Measurements from ENCODE around the gene LRP11. TPM values are rescaled to one million over a fixed set of nuclear protein-coding genes. Genes with fewer than 3 reads are reported as not detected.

LRP11 gene
- total RNA-seq, 1 experiment from 2014 or later, result 14.8 TPM

DNA sequence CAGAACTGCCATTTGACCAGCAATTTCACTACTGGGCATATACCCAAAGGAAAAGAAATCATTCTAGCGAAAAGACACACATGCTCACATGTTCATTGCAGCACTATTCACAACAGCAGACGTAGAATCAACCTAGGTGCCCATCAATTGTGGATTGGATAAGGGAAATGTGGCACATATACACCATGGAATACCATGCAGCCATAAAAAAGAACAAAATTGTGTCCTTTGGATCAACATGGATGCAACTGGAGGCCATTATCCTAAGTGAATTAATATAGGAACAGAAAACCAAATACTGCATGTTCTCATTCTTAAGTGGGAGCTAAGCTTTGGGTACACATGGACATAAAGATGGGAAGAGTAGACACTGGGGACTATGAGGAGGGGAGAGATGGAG, 17.7 kb upstream of the LRP11 start:
- H3K9ac ChIP-seq (ENCODE audit: extremely low read depth, insufficient read length, low read length), result no peak overlapping the region
- H3K9me3 ChIP-seq (ENCODE audit: control insufficient read depth, low read depth, low read length), result no peaks in the 10 kb centered on the region
- peaks cover 2 to 6% of the 10 kb centered on the region in 2 experiments; a peak in 2 of 4 replicates for H3K4me1 Mint-ChIP-seq
- H2BK12ac ChIP-seq (ENCODE audit: insufficient read length, low read depth, low read length), result no peak overlapping the region
- H3K4me3 Mint-ChIP-seq, result no peak overlapping the region
- H3K27ac Mint-ChIP-seq, result no peak overlapping the region
- H4K91ac ChIP-seq (ENCODE audit: insufficient read length, low read depth, low read length), result no peak overlapping the region
- H4K20me1 ChIP-seq (ENCODE audit: control insufficient read depth, insufficient read depth, insufficient read length), result no peaks in the 10 kb centered on the region
- TF ChIP-seq, protein P1, sequence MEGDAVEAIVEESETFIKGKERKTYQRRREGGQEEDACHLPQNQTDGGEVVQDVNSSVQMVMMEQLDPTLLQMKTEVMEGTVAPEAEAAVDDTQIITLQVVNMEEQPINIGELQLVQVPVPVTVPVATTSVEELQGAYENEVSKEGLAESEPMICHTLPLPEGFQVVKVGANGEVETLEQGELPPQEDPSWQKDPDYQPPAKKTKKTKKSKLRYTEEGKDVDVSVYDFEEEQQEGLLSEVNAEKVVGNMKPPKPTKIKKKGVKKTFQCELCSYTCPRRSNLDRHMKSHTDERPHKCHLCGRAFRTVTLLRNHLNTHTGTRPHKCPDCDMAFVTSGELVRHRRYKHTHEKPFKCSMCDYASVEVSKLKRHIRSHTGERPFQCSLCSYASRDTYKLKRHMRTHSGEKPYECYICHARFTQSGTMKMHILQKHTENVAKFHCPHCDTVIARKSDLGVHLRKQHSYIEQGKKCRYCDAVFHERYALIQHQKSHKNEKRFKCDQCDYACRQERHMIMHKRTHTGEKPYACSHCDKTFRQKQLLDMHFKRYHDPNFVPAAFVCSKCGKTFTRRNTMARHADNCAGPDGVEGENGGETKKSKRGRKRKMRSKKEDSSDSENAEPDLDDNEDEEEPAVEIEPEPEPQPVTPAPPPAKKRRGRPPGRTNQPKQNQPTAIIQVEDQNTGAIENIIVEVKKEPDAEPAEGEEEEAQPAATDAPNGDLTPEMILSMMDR (conservative IDR thresholded peaks at IDR 0.05), result no peak
- no peak overlapping the region for H3K14ac ChIP-seq (ENCODE audit: insufficient read depth, low read length)
- H2AK5ac ChIP-seq (ENCODE audit: insufficient read length, low read length), result no peak overlapping the region
- H3K9me3 Mint-ChIP-seq, result no peaks in the 10 kb centered on the region
- H3K36me3 Mint-ChIP-seq (ENCODE audit: insufficient read depth in 1 of 3, low read depth in 3 of 3), result no peaks in the 10 kb centered on the region
- no peak overlapping the region for H2AFZ ChIP-seq (ENCODE audit: low read length)
- peaks cover 48% of the 10 kb centered on the region for H3K27me3 Mint-ChIP-seq (ENCODE audit: low read depth)
- no peak overlapping the region for H3K56ac ChIP-seq (ENCODE audit: insufficient read length, low read depth, low read length)
- H2BK5ac ChIP-seq (ENCODE audit: insufficient read length, low read length), result no peak overlapping the region
- H2BK15ac ChIP-seq (ENCODE audit: low read depth, low read length), result no peak overlapping the region
- DNase-seq, result no peak
- no peaks in the 10 kb centered on the region for H3K79me2 ChIP-seq (ENCODE audit: insufficient read depth, low read length)
- no peak overlapping the region for H3K18ac ChIP-seq (ENCODE audit: insufficient read length, low read depth, low read length)
- no peaks in the 10 kb centered on the region for H3K4me1 ChIP-seq (ENCODE audit: insufficient read depth, low read length)
- no peaks in the 10 kb centered on the region for H3K23me2 ChIP-seq (ENCODE audit: insufficient read length, low read depth, low read length, poor library complexity, severe bottlenecking)
- no peak overlapping the region for H3K27ac ChIP-seq (ENCODE audit: insufficient read length, low read depth, low read length)
- H3K79me1 ChIP-seq (ENCODE audit: insufficient read depth, low read depth, low read length, poor library complexity, severe bottlenecking), result no peaks in the 10 kb centered on the region
- no peak overlapping the region for H3T11ph ChIP-seq (ENCODE audit: low read length)
- H4K8ac ChIP-seq (replicated peaks; ENCODE audit: insufficient read length, low read depth, low read length), result no peak overlapping the region
- no peak overlapping the region for H2BK20ac ChIP-seq (ENCODE audit: low read depth, low read length, poor library complexity, severe bottlenecking)
- H2BK120ac ChIP-seq (ENCODE audit: low read depth, low read length, poor library complexity, severe bottlenecking), result no peak overlapping the region
- H3K23ac ChIP-seq (ENCODE audit: insufficient read length, low read depth, low read length), result no peak overlapping the region
- H3K4ac ChIP-seq (ENCODE audit: low read depth, low read length), result no peak overlapping the region
- H3K4me2 ChIP-seq (ENCODE audit: insufficient read depth, insufficient read length, low read length), result no peak overlapping the region
- no peak overlapping the region for H4K5ac ChIP-seq (ENCODE audit: insufficient read length, low read depth, low read length)
- H3K27me3 ChIP-seq (ENCODE audit: insufficient read depth, low read length), result no peaks in the 10 kb centered on the region
- WGBS (ENCODE audit: extremely low coverage, insufficient read length, low lambda C conversion rate), result no CpG with 5 or more reads among the region's 2 CpGs

Data from H9 (cell line).